CD4-positive, alpha-beta T cell treated with Interleukin-12 subunit alpha and Interleukin-12 subunit beta, for 1 hour (primary cell): ENCODE data around the gene GRP.
"Not testable (repeated sequence)": the region's sequence is repeated elsewhere in the genome, so short reads cannot be mapped to it uniquely, and the experiment has no call there.

Experiments
- DNase-seq: peaks from one replicate; pipeline ENCODE4 v3.0.0-alpha.2; 2020

The GRP gene

DNA sequence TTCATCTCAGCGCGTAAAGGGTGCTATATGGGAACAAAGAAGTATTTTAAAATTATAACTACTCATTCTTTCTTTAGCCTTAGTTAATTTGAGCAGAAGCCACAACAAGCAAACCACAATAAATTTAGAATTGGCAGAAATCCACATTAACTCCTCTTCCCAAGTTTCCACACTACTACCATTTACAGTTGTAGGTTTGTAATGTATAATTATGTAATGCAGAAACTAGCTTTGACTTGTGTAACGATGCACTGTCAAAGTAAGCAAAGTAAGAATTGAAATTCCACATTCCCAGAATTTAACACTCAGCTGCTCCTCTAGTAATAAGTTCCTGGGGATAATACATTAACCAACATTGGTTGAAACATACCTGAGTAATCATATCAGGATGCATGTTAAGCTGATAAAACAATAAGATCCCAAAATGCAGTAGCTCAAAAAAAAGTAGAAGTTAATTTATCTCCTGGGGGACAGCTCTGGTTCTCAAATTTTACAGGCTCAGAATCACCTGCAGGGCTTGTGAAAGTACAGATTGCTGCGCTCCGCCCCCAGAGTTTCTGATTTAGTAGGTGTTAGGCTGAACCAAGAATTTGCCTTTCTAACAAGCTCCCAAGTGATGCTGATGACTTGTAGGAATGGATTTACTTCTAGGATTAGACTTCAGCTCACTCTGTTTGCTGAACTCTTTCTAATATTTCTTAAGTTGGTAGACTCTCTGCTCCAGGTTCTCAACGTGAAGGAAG, 9.9 kb downstream of the GRP start:
- DNase-seq = no peak

DNA sequence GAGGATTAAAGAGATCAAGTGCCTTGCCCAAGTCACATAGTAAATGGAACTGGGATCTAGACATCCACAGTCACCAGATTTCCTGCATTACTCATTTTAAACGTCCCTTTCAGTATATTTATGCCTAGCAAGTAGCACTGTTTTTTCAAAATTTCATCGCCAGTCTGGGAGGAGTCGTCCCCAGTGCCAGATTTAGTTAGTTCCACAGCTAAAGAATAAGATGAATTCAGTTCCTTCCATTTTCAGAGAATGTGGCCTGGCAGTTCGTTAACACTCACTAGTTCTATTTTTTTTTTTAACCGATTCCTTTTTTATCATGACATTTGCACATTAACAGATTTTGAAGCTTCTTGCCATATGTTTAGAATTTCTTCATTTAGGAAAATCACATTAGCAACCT, 11.2 kb downstream of the GRP start:
- DNase-seq = no peak

- no peak for DNase-seq
Measured at GRCh38 chr18:59231877-59232276, 11.9 kb downstream of the GRP start.

- DNase-seq = no peak
Measured at GRCh38 chr18:59232309-59233016, 12.5 kb downstream of the GRP start.

- DNase-seq = no peak
Measured at GRCh38 chr18:59233017-59233410, 13.1 kb downstream of the GRP start.

DNA sequence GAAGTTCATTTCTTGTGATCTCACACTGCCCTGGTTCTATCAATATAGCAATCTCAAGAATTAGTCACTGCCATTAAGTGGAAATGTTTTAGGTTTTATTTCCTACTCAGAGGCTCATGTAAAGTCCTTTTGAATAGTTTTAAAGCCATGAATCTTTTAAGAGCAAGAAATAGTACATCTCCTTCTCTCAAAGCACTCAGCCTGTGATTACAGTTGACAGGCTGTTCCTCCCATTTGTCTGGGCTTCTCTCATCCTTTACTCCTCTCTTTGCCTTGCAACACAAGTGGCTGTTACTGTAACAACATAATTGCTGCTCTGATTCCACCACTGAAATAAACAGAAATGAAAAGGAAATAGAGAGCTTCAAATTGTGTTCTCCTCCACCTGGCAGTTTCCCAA, 18.4 kb downstream of the GRP start:
- no peak for DNase-seq

- no peak for DNase-seq
Measured at GRCh38 chr18:59239642-59240041, 19.7 kb downstream of the GRP start.

GRCh38 chr18:59242906-59243305, 22.9 kb downstream of the GRP start:
- DNase-seq = no peak

DNA sequence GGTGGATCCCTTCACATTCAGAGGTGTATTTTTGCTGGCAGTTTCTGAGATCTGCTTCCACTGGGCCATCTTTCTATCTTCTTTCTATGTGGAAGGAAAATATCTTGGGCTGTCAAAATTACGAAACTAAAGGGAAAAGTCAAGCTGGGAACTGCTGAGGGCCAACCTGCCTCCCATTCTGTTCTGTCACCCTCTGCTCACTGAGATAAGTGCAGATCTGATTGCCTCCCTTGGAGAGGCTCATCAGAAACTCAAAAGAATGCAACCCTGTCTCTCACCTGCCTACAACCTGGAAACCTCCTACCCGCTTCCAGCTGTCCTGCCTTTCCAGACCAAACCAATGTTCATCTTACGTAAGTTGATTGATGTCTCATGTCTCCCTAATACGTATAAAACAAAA, 26.8 kb downstream of the GRP start:
- DNase-seq = no peak

GRCh38 chr18:59249199-59249774, 29.3 kb downstream of the GRP start:
- peak; percentile 15 for DNase-seq

DNA sequence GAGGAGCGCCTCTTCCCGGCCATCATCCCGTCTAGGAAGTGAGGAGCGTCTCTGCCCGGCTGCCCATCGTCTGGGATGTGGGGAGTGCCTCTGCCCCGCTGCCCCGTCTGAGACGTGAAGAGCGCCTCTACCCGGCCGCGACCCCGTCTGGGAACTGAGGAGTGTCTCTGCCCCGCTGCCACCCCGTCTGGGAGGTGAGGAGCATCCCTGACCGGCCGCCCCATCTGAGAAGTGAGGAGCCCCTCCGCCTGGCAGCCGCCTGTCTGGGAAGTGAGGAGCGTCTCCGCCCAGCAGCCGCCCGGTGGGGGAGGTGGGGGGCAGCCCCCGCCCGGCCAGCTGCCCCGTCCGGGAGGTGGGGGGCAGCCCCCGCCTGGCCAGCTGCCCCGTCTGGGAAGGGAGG, 35.5 kb downstream of the GRP start:
- DNase-seq = not testable (repeated sequence)

DNA sequence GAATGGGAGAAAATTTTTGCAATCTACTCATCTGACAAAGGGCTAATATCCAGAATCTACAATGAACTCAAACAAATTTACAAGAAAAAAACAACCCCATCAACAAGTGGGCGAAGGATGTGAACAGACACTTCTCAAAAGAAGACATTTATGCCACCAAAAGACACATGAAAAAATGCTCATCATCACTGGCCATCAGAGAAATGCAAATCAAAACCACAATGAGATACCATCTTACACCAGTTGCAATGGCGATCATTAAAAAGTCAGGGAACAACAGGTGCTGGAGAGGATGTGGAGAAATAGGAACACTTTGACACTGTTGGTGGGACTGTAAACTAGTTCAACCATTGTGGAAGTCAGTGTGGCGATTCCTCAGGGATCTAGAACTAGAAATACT, 41.9 kb downstream of the GRP start:
- DNase-seq = not testable (repeated sequence)

DNA sequence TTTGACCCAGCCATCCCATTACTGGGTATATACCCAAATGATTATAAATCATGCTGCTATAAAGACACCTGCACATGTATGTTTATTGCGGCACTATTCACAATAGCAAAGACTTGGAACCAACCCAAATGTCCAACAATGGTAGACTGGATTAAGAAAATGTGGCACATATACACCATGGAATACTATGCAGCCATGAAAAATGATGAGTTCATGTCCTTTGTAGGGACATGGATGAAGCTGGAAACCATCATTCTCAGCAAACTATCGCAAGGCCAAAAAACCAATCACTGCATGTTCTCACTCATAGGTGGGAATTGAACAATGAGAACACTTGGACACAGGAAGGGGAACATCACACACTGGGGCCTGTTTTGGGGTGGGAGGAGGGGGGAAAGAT, 42.3 kb downstream of the GRP start:
- DNase-seq = not testable (repeated sequence)

GRCh38 chr18:59263661-59264060, 43.7 kb downstream of the GRP start:
- DNase-seq = no peak

DNA sequence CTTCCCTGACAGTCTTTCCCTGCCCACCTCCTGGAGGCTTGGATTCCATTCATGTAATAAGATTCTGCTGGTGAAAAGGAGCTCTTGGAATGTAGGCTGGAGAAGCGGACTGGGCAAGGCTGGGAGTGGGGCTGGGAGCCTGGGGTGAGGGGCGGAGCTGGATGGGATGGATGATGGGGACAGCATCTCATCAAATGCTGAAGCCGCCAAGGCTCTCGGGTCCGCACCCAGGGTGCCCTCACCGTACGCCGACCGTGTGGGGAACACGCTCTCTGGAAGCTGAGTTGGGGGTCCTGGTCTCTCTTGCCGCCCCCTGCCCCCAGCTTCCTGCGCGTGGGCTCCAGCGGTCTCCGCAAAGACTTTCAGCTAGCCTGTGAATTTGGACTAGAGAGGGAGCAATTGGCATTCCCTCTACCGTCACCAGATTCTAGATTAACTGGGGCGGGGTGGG, 44.2 kb downstream of the GRP start:
- no peak for DNase-seq

GRCh38 chr18:59264651-59265245, 44.8 kb downstream of the GRP start:
- no peak for DNase-seq

GRCh38 chr18:59265246-59265973, 45.5 kb downstream of the GRP start:
- DNase-seq = no peak

DNA sequence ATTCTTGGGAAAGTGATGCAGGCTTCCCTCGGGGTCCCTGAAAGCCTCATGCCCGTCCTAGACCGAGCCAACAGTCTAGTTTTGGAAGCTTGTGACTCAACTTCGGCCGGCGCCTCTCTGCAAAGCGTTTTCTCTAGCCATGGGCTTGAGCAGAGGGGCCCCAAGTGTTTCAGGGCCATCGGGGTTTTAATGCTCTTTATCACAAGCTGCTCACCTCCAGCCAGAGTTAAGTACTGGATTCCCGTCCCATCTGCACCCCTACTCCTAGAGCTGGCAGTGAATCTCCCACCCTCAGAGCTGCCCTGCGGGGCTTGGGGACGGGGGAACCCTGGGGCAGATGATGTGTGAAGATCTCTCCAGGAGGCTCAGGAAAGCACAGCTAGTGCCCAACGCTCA, 46.0 kb downstream of the GRP start:
- no peak for DNase-seq

DNA sequence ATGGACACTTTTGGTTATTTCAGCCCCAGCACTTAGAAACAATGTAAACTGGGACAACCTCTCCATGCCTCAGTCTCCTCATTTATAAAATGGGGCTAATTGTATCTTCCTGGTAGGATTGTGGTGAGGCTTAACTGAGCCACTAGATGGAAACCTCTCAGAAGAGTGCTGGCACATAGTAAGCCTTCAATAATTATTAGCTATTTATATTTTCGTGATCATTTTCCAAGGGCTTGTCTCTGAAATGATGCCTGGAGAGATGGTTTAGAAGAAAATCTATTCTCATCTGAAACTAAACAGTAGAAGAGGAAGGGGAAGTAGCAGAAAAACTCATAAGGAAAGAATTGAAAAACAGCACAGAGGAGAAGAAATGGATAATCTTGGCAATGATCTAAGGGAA, 46.5 kb downstream of the GRP start:
- DNase-seq = no peak

DNA sequence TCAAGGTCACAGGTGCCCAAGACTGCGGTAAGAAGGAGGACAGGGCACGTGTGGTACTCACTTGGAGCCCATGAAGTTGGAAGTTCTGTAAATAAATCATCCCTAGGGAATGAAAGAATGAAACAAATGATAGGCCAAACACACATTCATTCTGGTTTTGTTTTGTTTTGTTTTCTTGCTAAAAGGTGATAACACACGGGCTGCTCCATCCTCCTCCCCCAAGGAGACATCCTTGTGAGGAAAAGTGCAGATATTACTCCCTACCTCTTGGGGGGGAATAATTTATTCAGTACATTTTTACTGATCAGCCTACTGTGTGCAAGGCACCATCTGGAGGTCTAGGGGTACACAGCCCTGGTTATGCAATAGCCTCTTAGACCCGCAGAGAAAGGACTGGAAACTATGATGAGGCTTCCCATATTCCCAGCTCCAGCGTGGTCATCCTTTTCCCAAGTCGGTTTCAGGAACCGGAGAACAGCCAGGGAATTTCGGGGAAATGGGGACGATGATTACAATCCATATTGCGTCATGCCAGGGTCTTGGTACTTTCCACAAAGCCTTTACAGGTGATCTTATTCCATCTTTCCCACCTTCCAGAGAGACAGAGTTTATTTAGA, 47.0 kb downstream of the GRP start:
- DNase-seq = no peak

GRCh38 chr18:59267503-59268126, 47.7 kb downstream of the GRP start:
- DNase-seq = no peak

GRCh38 chr18:59268127-59268720, 48.3 kb downstream of the GRP start:
- DNase-seq = no peak
